ENCODE results near the gene OXGR1. TPM values are rescaled to one million over a fixed set of nuclear protein-coding genes. Genes with fewer than 3 reads are reported as not detected.

OXGR1 gene
- total and polyA plus RNA-seq, 2 donors (not counting 3 experiments of a cell fraction or from before 2014, with no cell fraction given), result not detected

DNA sequence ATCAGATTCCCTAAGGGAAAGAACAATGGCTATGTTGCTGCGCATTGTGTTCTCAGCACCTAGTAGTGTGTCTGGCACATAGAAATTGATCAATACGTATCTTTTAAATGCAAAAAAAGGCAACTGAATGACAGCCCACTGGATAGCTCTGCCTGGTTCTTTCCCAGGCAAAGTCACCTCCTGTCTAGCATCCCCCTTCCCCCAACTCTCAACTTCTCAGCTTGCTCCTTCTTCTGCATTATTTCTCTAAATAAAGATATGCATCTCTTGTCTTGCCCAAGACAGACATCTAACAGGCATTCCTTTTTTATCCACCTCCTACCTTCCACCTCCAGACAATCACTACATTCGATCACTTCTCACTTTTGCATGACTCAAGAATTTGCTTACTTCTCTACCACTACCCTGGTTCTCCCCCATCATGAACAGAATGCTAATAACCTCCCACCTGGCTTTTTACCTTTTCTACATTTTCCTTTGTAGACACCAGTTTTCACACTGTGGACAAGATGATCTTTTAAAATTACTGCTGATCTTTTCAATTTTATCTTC lies 26.5 kb upstream of the OXGR1 start:
- no peaks in the 10 kb centered on the region for H3K4me1 ChIP-seq (ENCODE audit: control insufficient read depth, extremely low read depth, insufficient read depth, low read length)
- intact Hi-C loops (cut with micrococcal nuclease), result no loop called here
- no TSS peak for BruUV-seq (replicated peaks)
- DNase-seq (ENCODE audit: low read depth, low spot score), result no peak
- FAIRE-seq, result no peak
- no peaks in the 10 kb centered on the region for H3K9me1 ChIP-seq (replicated peaks; ENCODE audit: control insufficient read depth, extremely low read depth, insufficient read depth, low read length)
- H3K4me2 ChIP-seq (ENCODE audit: insufficient read depth, low read length), result no peak overlapping the region
- TF ChIP-seq POLR2A (IDR thresholded peaks at IDR 0.05; ENCODE audit: low read depth, low read length) (no peak), GATA2 (IDR thresholded peaks at IDR 0.05; ENCODE audit: insufficient read depth, insufficient read length, low read depth, low read length) (no peak), JUN (IDR thresholded peaks at IDR 0.05; ENCODE audit: borderline replicate concordance, insufficient read depth, insufficient read length, low read depth) (no peak), EZH2 (IDR thresholded peaks at IDR 0.05; ENCODE audit: borderline replicate concordance, low read depth, low read length, severe bottlenecking) (no peak), MYC (IDR thresholded peaks at IDR 0.05; ENCODE audit: low read depth, low read length) (no peak), POLR2AphosphoS5 (IDR thresholded peaks at IDR 0.05; ENCODE audit: insufficient read depth, low read depth, low read length) (no peak), FOS (IDR thresholded peaks at IDR 0.05; ENCODE audit: borderline replicate concordance, insufficient read depth, low read length) (no peak), MAX (IDR thresholded peaks at IDR 0.05; ENCODE audit: insufficient read depth, insufficient read length) (no peak), CTCF (IDR thresholded peaks at IDR 0.05; ENCODE audit: extremely low read depth in 1 of 2, insufficient read depth in 1 of 2, low read depth in 1 of 2, low read length in 2 of 2) (no peak)
- no peaks in the 10 kb centered on the region for H3K9me3 ChIP-seq (replicated peaks; ENCODE audit: control insufficient read depth, insufficient read depth, low read length)
- no peak overlapping the region for H3K4me3 ChIP-seq (replicated peaks in 1 of 3; ENCODE audit: insufficient read depth in 1 of 3, low read depth in 1 of 3, low read length in 3 of 3)
- H2AFZ ChIP-seq (ENCODE audit: low read depth, low read length), result no peak overlapping the region
- ChIA-PET CTCF (no interaction called here), POLR2A (no interaction called here)
- no peaks in the 10 kb centered on the region for H3K79me2 ChIP-seq (ENCODE audit: control insufficient read depth, insufficient read depth, low read length)
- H3K27me3 ChIP-seq (ENCODE audit: control insufficient read depth in 2 of 2, insufficient read depth in 2 of 2, low read length in 2 of 2), result peaks cover 3 to 5% of the 10 kb centered on the region in 2 experiments
- H3K27ac ChIP-seq (ENCODE audit: insufficient read depth, low read depth, low read length), result no peak overlapping the region
- dilution Hi-C loops (cut with MboI; ENCODE audit: extremely low pct_ligation_motif_present, low sequenced_read_pairs), result no loop called here
- no peak overlapping the region for H3K9ac ChIP-seq (replicated peaks; ENCODE audit: extremely low read depth, insufficient read depth, low read length)
- no peaks in the 10 kb centered on the region for H4K20me1 ChIP-seq (replicated peaks; ENCODE audit: control insufficient read depth, extremely low read depth, insufficient read depth, low read length)
- H3K36me3 ChIP-seq (ENCODE audit: control insufficient read depth in 2 of 2, extremely low read depth in 1 of 2, insufficient read depth in 2 of 2, low read length in 2 of 2), result no peaks in the 10 kb centered on the region
